SJCRH30 (cell line): Measurements from ENCODE around the gene TCN1. TPM values are rescaled to one million over a fixed set of nuclear protein-coding genes. Genes with fewer than 3 reads are reported as not detected.
"Not testable (repeated sequence)": the region's sequence is repeated elsewhere in the genome, so short reads cannot be mapped to it uniquely, and the experiment has no call there.

ENCODE experiments used
- DNase-seq, 2 experiments: peaks; one replicate each; pipeline ENCODE4 v3.0.0-alpha.2; 2015 to 2020
- H3K27ac ChIP-seq: fragments of 250-450 bp; sonication (Bioruptor Pico); 2 replicates; pipeline ENCODE4 v1.5.1; 2020; ENCODE audit warnings: mild to moderate bottlenecking, moderate library complexity
- H3K27me3 ChIP-seq: fragments of 250-450 bp; sonication (Bioruptor Pico); 2 replicates; pipeline ENCODE4 v1.5.1; 2020; ENCODE audit warnings: mild to moderate bottlenecking, moderate library complexity
- H3K36me3 ChIP-seq: fragments of 250-450 bp; sonication (Bioruptor Pico); 2 replicates; pipeline ENCODE4 v1.5.1; 2020; ENCODE audit warnings: mild to moderate bottlenecking, moderate library complexity
- H3K4me1 ChIP-seq: fragments of 250-450 bp; sonication (Bioruptor Pico); 2 replicates; pipeline ENCODE4 v1.5.1; 2020; ENCODE audit warnings: mild to moderate bottlenecking, moderate library complexity
- H3K4me3 ChIP-seq: fragments of 250-450 bp; sonication (Bioruptor Pico); 2 replicates; pipeline ENCODE4 v1.5.1; 2020; ENCODE audit warnings: mild to moderate bottlenecking, moderate library complexity
- H3K9me3 ChIP-seq: fragments of 250-450 bp; sonication (Bioruptor Pico); replicated peaks from 2 replicates; pipeline ENCODE4 v1.5.1; 2020; ENCODE audit warnings: mild to moderate bottlenecking, moderate library complexity
- total RNA-seq: library from RNA; depleted of rRNA; stranded (reverse); fragments of >200 nt; shearing (Covaris generic); gene quantifications from 2 replicates; pipeline ENCODE4 v1.2.3, GENCODE V29; 2014

TCN1 gene
- total RNA-seq, 1 experiment from 2014 or later, result not detected

DNA sequence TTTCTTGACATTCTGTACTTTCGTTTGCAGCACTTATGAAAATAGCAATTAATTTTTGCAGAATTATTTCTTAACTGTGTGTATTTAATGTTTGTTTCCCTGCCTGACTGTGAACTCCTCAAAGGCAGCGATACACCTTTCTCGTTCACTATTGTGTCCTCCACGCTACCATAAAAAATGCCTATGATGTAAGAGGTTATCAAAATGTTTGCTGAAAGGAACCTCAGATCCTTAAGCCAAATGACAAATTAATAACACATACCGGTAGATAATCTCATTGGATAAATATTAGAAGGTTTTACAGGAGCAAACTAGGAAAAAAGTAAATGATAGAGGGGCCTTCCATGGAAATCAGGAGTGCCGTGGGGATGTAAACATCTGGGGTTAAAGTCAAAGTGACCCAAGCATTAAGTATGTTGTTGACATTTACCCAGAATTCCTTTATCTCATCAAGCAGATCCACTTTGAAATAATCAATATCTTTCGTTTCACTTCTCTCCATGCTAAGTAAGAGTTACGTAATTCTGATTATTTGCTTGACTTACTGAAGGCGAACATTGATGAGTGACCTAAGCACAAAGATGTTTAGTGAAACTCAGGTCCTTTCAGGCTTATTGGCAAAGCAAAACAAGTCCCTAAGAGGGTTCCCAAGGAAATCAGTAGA, 9.7 kb upstream of the TCN1 start:
- no peak for DNase-seq
- Histone ChIP-seq H3K4me3 (no peak overlapping the region), H3K27me3 (no peaks in the 10 kb centered on the region), H3K27ac (no peak overlapping the region), H3K4me1 (no peaks in the 10 kb centered on the region), H3K9me3 (no peaks in the 10 kb centered on the region), H3K36me3 (no peaks in the 10 kb centered on the region)

DNA sequence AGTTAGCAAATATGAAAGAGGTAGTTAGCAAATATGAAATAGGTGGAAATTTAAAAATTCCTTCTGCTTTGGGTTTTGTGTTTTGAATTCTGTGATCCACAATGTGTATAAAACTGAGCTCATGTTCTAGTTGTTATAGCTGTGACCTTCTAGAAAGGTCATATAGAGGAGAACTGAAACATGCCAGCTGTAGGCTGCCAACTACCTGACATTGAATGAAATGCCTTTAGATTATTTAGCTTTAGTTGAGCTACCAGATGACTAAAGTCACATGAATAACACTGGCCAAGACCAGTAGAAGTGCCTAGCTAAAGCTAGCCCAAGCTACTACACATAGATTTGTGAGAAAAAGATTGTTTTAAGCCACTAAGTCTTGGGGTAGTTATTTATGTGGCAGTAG, 5.8 kb upstream of the TCN1 start:
- Histone ChIP-seq H3K27ac (no peak overlapping the region), H3K27me3 (no peaks in the 10 kb centered on the region), H3K36me3 (no peaks in the 10 kb centered on the region), H3K9me3 (no peaks in the 10 kb centered on the region), H3K4me1 (no peaks in the 10 kb centered on the region), H3K4me3 (no peak overlapping the region)
- no peak for DNase-seq

DNA sequence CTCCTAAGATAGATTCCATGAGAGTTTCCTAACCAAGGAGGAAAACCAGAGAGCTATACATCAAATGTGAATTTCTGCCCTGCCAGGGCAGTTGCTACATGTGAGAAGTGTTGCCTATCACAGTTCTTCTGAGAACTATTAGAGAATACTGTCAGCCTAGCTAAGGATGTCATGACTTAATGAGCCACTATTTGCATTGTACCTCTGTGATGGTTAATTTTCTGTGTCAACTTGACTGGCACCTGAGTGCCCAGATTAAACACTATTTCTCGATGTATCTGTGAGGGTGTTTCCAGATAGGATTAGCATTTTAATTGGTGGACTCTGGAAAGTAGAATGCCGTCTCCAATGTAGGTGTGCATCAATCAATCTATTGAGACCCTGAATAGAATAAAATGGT, 1.7 kb upstream of the TCN1 start:
- no peaks in the 10 kb centered on the region for H3K9me3 ChIP-seq
- no peaks in the 10 kb centered on the region for H3K27me3 ChIP-seq
- no peaks in the 10 kb centered on the region for H3K36me3 ChIP-seq
- DNase-seq, result no peak
- no peak overlapping the region for H3K4me3 ChIP-seq
- H3K27ac ChIP-seq, result no peak overlapping the region
- H3K4me1 ChIP-seq, result no peaks in the 10 kb centered on the region

DNA sequence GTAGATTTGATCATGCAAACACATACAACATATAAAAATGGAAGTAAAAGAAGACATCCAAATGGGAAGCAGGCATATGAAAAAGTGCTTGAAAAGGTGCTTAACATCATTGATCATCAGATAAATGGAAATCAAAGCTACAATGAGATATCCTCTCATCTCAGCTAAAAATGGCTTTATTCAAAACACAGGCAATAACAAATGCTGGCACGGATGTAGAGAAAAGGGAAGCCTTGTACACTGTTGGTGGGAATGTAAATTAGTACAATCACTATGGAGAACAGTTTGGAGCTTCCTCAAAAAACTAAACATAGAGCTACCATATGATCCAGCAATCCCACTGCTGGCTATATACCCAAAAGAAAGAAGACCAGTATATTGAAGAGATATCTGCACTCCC, 549 bp upstream of the TCN1 start:
- Histone ChIP-seq H3K9me3 (no peaks in the 10 kb centered on the region), H3K4me1 (no peaks in the 10 kb centered on the region), H3K27me3 (no peaks in the 10 kb centered on the region), H3K4me3 (no peak overlapping the region), H3K36me3 (no peaks in the 10 kb centered on the region), H3K27ac (no peak overlapping the region)
- no peak for DNase-seq

DNA sequence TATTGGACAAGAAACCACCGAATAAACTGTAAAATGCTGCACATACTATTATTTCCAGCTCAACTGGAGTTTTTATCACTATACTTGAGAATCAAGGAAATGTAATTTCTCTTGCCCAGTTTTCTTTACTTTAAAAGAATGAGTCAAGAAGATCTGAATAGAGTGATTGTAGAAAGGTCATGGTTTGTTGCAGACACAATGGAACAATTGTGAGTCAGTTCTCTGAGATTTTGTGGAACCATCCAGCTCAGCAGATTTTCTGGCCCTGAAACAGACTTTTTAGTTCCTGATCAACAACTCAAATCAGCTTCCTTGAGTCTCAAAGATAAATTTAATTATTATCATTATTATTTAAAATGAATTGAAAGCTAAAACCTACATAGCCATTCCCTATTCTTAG, 1.3 kb downstream of the TCN1 start:
- Histone ChIP-seq H3K4me1 (no peaks in the 10 kb centered on the region), H3K36me3 (no peaks in the 10 kb centered on the region), H3K27me3 (no peaks in the 10 kb centered on the region), H3K27ac (no peak overlapping the region), H3K4me3 (no peak overlapping the region), H3K9me3 (no peaks in the 10 kb centered on the region)
- peak in 1 of 2 experiments; percentile 17 for DNase-seq

DNA sequence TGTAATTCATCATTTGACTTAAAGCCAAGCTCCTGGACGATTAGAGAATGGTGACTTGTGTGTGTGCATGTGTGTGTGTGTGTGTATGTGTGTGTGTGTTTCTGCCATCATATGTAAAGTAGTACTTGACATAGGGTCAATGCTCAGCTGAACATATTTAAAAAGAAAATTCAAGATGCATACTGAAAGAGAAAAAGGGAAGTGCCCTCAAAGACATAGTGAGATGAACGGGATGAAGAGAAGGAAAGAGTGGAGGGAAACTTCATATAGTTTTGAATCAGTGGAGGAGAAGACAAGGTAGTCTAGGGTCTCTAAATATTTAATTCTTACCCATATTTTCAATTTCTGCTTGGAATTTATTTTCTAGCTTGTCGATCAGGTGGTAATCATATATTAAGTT, 4.0 kb downstream of the TCN1 start:
- Histone ChIP-seq H3K4me1 (peaks cover 7% of the 10 kb centered on the region), H3K27ac (no peak overlapping the region), H3K36me3 (no peaks in the 10 kb centered on the region), H3K27me3 (no peaks in the 10 kb centered on the region), H3K4me3 (no peak overlapping the region), H3K9me3 (no peaks in the 10 kb centered on the region)
- DNase-seq, result no peak

DNA sequence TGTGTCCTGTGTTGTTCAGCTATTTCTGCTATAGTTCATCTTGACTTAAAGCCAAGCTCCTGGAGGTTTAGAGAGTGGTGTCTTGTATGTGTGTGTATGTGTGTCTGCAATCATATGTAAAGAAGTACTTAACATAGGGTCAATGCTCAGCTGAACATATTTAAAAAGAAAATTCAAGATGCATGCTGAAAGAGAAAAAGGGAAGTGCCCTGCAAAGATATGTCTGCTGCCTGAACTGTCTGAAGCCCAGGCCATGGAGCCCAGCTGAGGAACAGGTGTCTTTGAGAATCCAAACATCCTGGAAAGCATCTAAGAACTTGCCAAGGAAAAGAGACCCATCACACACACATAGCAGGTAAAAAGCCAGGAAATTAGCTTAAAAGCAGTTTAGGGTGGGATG, 6.6 kb downstream of the TCN1 start:
- no peaks in the 10 kb centered on the region for H3K9me3 ChIP-seq
- no peak overlapping the region for H3K27ac ChIP-seq
- H3K4me3 ChIP-seq, result no peak overlapping the region
- no peaks in the 10 kb centered on the region for H3K27me3 ChIP-seq
- H3K36me3 ChIP-seq, result no peaks in the 10 kb centered on the region
- H3K4me1 ChIP-seq, result peaks cover 7% of the 10 kb centered on the region
- no peak for DNase-seq

DNA sequence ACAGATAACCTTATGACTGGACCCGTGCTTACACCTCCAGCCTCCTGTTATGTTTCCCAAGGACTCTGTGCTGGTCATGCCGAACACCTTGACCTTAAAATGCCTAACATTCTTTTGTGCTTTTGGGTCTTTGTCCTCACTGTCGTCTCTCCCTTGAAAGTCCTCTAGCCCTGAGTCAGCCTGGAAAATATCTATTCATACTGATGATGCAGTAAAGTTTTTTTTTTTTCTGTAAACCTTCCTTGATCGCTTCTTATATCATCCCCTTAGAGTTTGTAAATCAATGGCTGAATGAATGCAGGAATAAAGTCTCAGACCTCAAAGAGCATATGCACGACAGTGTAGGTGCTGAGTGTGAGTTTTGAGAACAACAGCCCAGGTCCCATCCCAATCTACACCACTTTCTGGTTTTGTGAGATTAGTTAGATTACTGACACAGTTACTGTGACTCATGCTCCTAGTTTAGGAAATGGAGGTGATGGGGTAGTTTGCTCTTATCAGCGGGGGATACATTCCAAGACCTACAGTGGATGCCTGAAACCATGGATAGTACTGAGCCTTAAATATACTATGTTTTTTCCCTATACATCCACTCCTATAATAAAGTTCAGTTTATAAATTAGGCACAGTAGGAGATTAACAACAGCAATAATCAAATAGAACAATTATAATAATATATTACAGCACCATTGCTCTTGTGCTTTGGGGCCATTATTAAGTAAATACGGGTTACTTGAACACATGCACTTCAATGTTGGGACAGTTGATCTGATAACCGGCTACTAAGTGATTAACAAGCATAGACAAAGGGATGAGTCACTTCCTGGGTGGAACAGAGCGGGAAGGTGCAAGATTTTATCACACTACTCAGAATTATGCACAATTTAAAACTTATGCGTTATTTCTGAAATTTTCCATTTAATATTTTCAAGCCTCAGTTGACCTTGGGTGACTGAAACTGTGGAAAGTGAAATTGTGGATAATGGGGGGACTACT, 8.6 kb downstream of the TCN1 start:
- peaks cover 7% of the 10 kb centered on the region for H3K4me1 ChIP-seq
- no peaks in the 10 kb centered on the region for H3K36me3 ChIP-seq
- no peaks in the 10 kb centered on the region for H3K27me3 ChIP-seq
- no peak for DNase-seq
- no peak overlapping the region for H3K4me3 ChIP-seq
- no peaks in the 10 kb centered on the region for H3K9me3 ChIP-seq
- H3K27ac ChIP-seq, result no peak overlapping the region

DNA sequence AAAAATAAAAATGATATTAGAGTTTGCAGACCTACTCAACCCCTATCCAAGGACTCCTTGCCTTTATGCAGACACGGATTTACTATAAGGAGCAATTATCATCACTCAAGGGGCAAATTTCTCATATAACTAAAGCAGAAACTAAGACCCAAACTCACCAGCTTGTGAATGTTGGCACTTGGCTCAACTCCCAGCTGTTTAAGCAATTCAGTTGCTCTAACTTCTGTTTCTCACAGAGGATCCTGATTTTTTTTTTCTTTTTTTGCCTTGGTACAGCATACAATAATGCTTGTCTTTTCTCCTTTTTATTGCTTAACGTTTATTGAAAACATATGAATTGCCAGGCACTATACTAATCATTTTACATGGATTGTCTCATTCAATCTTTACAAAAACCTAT, 11.4 kb downstream of the TCN1 start:
- H3K27me3 ChIP-seq, result no peaks in the 10 kb centered on the region

DNA sequence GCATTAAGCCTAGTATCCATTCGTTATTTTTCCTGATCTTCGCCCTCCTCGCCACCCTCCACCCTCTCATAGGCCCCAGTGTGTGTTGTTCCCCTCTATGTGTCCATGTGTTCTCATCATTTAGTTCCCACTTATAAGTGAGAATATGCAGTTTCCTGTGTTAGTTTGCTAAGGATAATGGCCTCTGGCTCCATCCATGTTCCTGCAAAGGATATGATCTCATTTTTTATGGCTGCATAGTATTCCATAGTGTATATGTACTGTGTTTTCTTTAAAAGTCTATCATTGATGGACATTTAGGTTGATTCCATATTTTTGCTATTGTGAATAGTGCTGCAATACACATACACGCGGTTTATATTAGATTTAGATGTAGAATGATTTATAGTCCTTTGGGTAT, 14.9 kb downstream of the TCN1 start:
- H3K4me3 ChIP-seq, result not testable (repeated sequence)

More for the DNA sequence above, 11.4 kb downstream of the TCN1 start:
- no peak overlapping the region for H3K27ac ChIP-seq
- no peaks in the 10 kb centered on the region for H3K36me3 ChIP-seq
- H3K4me1 ChIP-seq, result peaks cover 7% of the 10 kb centered on the region
- no peaks in the 10 kb centered on the region for H3K9me3 ChIP-seq
- no peak overlapping the region for H3K4me3 ChIP-seq
- DNase-seq, result no peak

DNA sequence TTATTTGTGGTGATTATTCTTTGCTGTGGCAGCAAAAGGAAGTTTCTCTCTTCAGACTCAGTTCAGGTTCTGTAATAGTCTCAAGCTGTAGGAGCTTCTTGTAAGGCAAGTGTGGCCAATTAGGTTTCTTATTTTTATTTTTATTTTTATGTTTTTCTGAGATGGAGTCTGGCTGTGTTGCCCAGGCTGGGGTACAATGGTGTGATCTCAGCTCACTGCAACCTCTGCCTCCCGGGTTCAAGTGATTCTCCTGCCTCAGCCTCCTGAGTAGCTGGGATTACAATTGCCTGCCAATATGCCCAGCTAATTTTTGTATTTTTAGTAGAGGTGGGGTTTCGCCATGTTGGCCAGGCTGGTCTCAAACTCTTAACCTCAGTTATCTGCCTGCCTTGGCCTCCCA, 16.7 kb downstream of the TCN1 start:
- not testable (repeated sequence) for H3K9me3 ChIP-seq, H3K27me3 ChIP-seq, DNase-seq, H3K4me3 ChIP-seq, H3K27ac ChIP-seq, H3K4me1 ChIP-seq, H3K36me3 ChIP-seq

More for the DNA sequence above, 14.9 kb downstream of the TCN1 start:
- not testable (repeated sequence) for H3K36me3 ChIP-seq, H3K27me3 ChIP-seq, H3K27ac ChIP-seq, H3K4me1 ChIP-seq, DNase-seq, H3K9me3 ChIP-seq

DNA sequence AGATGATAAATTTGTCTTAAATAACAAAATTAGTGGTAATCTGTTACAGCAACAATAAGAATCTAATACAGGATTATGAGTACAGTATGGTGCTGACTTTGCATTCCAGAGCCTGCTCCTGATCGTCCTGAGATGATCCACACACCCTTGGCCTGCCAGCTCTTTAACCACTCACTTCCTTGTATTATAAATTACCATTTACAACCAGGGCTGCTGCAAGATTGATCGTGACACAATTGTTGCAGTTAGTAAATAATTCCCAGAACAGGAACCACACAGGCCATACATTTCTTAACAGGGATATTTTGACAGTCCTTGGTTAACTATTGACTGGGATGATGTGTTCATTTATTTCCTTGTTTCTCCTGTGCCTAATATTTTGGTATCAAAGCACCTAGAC, 17.2 kb downstream of the TCN1 start:
- Histone ChIP-seq H3K27ac (no peak overlapping the region), H3K4me1 (no peaks in the 10 kb centered on the region), H3K4me3 (no peak overlapping the region), H3K36me3 (no peaks in the 10 kb centered on the region), H3K27me3 (no peaks in the 10 kb centered on the region), H3K9me3 (no peaks in the 10 kb centered on the region)
- no peak for DNase-seq

DNA sequence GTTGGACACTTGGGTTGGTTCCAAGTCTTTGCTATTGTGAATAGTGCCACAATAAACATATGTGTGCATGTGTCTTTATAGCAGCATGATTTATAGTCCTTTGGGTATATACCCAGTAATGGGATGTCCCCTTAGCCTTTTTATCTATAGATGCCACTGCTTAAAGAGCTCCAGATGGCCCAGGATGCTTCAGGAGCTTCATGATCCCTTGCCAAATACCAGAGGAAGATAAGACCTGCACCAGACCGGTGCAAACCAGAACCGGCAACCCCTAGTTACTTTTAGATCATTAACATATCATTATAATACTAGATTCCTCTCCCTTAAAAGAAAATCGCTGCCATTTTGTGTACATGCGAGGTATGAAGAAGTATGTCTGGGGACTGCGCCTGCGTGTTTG, 17.8 kb downstream of the TCN1 start:
- H3K9me3 ChIP-seq, H3K4me1 ChIP-seq, H3K36me3 ChIP-seq, H3K27me3 ChIP-seq, DNase-seq, H3K27ac ChIP-seq, H3K4me3 ChIP-seq: not testable (repeated sequence)

DNA sequence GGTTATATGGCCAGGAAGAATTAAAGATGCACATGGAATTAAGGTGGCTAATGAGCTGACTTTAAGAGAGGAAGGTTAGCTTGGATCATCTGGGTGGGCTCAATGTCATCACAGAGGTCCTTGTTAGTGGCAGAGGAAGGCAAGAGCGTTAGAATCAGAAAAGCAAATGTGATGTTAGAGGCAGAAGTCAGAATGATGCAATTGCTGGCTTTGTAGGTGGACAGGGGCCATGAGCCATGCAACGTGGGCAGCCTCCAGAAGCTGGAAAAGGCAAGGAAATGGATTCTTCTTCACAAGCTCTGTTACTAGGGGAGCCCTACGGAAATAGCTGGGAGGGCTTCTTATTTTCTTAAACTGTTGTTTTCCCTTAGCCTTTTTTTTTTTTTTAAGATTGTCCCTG, 18.7 kb downstream of the TCN1 start:
- DNase-seq, result no peak
- Histone ChIP-seq H3K27me3 (no peaks in the 10 kb centered on the region), H3K9me3 (no peaks in the 10 kb centered on the region), H3K4me3 (no peak overlapping the region), H3K27ac (no peak overlapping the region), H3K4me1 (no peaks in the 10 kb centered on the region), H3K36me3 (no peaks in the 10 kb centered on the region)

DNA sequence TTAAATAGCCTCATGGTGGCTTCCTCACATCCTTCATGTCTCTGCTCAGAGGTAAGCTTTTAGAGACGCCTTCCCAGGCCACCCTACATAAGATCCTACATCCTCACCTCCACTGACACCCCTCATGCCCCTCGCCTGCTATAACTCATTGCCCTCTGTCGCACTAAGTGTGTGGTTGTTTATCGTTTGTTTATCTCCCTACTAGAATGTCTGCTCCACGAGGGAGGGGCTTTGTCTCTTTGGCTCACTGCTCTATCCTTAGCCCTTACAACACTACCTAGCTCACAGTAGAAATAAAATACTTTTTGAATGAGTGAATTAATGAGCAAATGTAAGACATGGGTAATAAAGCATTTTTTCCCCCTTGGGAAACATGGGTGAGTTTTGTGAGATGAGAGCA, 19.7 kb downstream of the TCN1 start:
- no peaks in the 10 kb centered on the region for H3K4me1 ChIP-seq
- H3K27me3 ChIP-seq, result no peaks in the 10 kb centered on the region
- no peak for DNase-seq
- H3K9me3 ChIP-seq, result no peaks in the 10 kb centered on the region
- no peak overlapping the region for H3K27ac ChIP-seq
- no peak overlapping the region for H3K4me3 ChIP-seq
- no peaks in the 10 kb centered on the region for H3K36me3 ChIP-seq
